Mucosa of rectum (tissue), 2 donors: ENCODE measurements around the gene TUBGCP6.

Source experiments
- H3K27ac ChIP-seq, 2 donors: one replicate each; pipeline ENCODE4 v1.7.0; 2013; ENCODE audit warnings: inconsistent platforms in 2 of 2, low read depth in 2 of 2, low read length in 2 of 2
- H3K27me3 ChIP-seq, 2 donors: one replicate each; pipeline ENCODE4 v1.7.0; 2013; ENCODE audit warnings: low read length in 2 of 2; ENCODE audit not compliant: control insufficient read depth in 2 of 2, insufficient read depth in 2 of 2
- H3K36me3 ChIP-seq, 2 donors: one replicate each; pipeline ENCODE4 v1.7.0; 2013; ENCODE audit warnings: low read length in 2 of 2; ENCODE audit not compliant: control insufficient read depth in 2 of 2, insufficient read depth in 2 of 2
- H3K4me1 ChIP-seq, 2 donors: one replicate each; pipeline ENCODE4 v1.7.0; 2013; ENCODE audit warnings: low read length in 2 of 2, mild to moderate bottlenecking in 1 of 2; ENCODE audit not compliant: control insufficient read depth in 2 of 2, insufficient read depth in 2 of 2
- H3K4me3 ChIP-seq, 2 donors: one replicate each; pipeline ENCODE4 v1.7.0; 2013; ENCODE audit warnings: low read length in 2 of 2
- H3K9ac ChIP-seq, 2 donors: one replicate each; pipeline ENCODE4 v1.7.0; 2013; ENCODE audit warnings: low read length in 2 of 2, low read depth in 1 of 2, mild to moderate bottlenecking in 1 of 2
- H3K9me3 ChIP-seq, 2 donors: one replicate each; pipeline ENCODE4 v1.7.0; 2013; ENCODE audit warnings: low read length in 2 of 2; ENCODE audit not compliant: control insufficient read depth in 2 of 2
- donor health status: healthy.
- donor health status: Normal muscosa, but diverticular disease.

The TUBGCP6 gene

GRCh38 chr22:50226063-50226874, 18.6 kb downstream of the TUBGCP6 start:
- Histone ChIP-seq H3K4me3 (no peak overlapping the region), H3K36me3 (peaks cover 50 to 53% of the 10 kb centered on the region in 2 donors), H3K27ac (no peak overlapping the region), H3K9me3 (no peaks in the 10 kb centered on the region), H3K9ac (no peak overlapping the region), H3K4me1 (no peaks in the 10 kb centered on the region), H3K27me3 (no peaks in the 10 kb centered on the region)

- no peak overlapping the region for H3K9ac ChIP-seq
- peaks cover 57 to 61% of the 10 kb centered on the region in 2 donors for H3K36me3 ChIP-seq
- H3K4me1 ChIP-seq = no peaks in the 10 kb centered on the region
- H3K27me3 ChIP-seq = no peaks in the 10 kb centered on the region
- no peak overlapping the region for H3K27ac ChIP-seq
- H3K9me3 ChIP-seq = no peaks in the 10 kb centered on the region
- no peak overlapping the region for H3K4me3 ChIP-seq
Measured at GRCh38 chr22:50225200-50225969, 19.4 kb downstream of the TUBGCP6 start.

GRCh38 chr22:50224071-50224470, 20.8 kb downstream of the TUBGCP6 start:
- H3K9me3 ChIP-seq = no peaks in the 10 kb centered on the region
- H3K36me3 ChIP-seq = peaks cover 52 to 61% of the 10 kb centered on the region in 2 donors
- H3K9ac ChIP-seq = no peak overlapping the region
- H3K4me3 ChIP-seq = no peak overlapping the region
- no peaks in the 10 kb centered on the region for H3K27me3 ChIP-seq
- H3K27ac ChIP-seq = no peak overlapping the region
- peaks cover 0 to 5% of the 10 kb centered on the region in 2 donors for H3K4me1 ChIP-seq

GRCh38 chr22:50222508-50222907, 22.3 kb downstream of the TUBGCP6 start:
- H3K36me3 ChIP-seq = peaks cover 57 to 63% of the 10 kb centered on the region in 2 donors
- H3K27ac ChIP-seq = no peak overlapping the region

GRCh38 chr22:50221410-50222300, 23.2 kb downstream of the TUBGCP6 start:
- Histone ChIP-seq H3K36me3 (peaks cover 58 to 68% of the 10 kb centered on the region in 2 donors), H3K27ac (no peak overlapping the region), H3K4me3 (no peak overlapping the region), H3K9ac (no peak overlapping the region), H3K9me3 (no peaks in the 10 kb centered on the region), H3K4me1 (peaks cover 0 to 5% of the 10 kb centered on the region in 2 donors), H3K27me3 (no peaks in the 10 kb centered on the region)

More at GRCh38 chr22:50222508-50222907, 22.3 kb downstream of the TUBGCP6 start:
- Histone ChIP-seq H3K4me3 (no peak overlapping the region), H3K4me1 (peaks cover 0 to 5% of the 10 kb centered on the region in 2 donors), H3K27me3 (no peaks in the 10 kb centered on the region), H3K9ac (no peak overlapping the region), H3K9me3 (no peaks in the 10 kb centered on the region)

- Histone ChIP-seq H3K27ac (no peak overlapping the region), H3K9me3 (no peaks in the 10 kb centered on the region), H3K36me3 (peaks cover 62 to 72% of the 10 kb centered on the region in 2 donors)
Measured at GRCh38 chr22:50220603-50221409, 24.0 kb downstream of the TUBGCP6 start.

GRCh38 chr22:50219800-50220602, 24.8 kb downstream of the TUBGCP6 start:
- Histone ChIP-seq H3K9ac (no peak overlapping the region), H3K27ac (no peak overlapping the region)

More at GRCh38 chr22:50220603-50221409, 24.0 kb downstream of the TUBGCP6 start:
- no peak overlapping the region for H3K4me3 ChIP-seq
- H3K4me1 ChIP-seq = peaks cover 0 to 5% of the 10 kb centered on the region in 2 donors
- no peak overlapping the region for H3K9ac ChIP-seq
- H3K27me3 ChIP-seq = no peaks in the 10 kb centered on the region

GRCh38 chr22:50218996-50219727, 25.7 kb downstream of the TUBGCP6 start:
- Histone ChIP-seq H3K9ac (no peak overlapping the region), H3K36me3 (peaks cover 68 to 74% of the 10 kb centered on the region in 2 donors), H3K27me3 (no peaks in the 10 kb centered on the region), H3K27ac (no peak overlapping the region), H3K9me3 (no peaks in the 10 kb centered on the region), H3K4me3 (no peak overlapping the region), H3K4me1 (peaks cover 0 to 5% of the 10 kb centered on the region in 2 donors)

More at GRCh38 chr22:50219800-50220602, 24.8 kb downstream of the TUBGCP6 start:
- Histone ChIP-seq H3K27me3 (no peaks in the 10 kb centered on the region), H3K4me1 (peaks cover 0 to 5% of the 10 kb centered on the region in 2 donors), H3K4me3 (no peak overlapping the region), H3K36me3 (peaks cover 65 to 71% of the 10 kb centered on the region in 2 donors), H3K9me3 (no peaks in the 10 kb centered on the region)
